Measurements from ENCODE around the gene MTFR1L. TPM values are rescaled to one million over a fixed set of nuclear protein-coding genes. Genes with fewer than 3 reads are reported as not detected.

The MTFR1L gene
- total RNA-seq, 1 donor from 2014 or later: 55.7 TPM

- no peak for TF ChIP-seq CTCF (IDR thresholded peaks at IDR 0.05)
- TF ChIP-seq POLR2AphosphoS5 (IDR thresholded peaks at IDR 0.05; ENCODE audit: insufficient read depth in 1 of 2, low read depth in 1 of 2): no peak
- TF ChIP-seq POLR2A (IDR thresholded peaks at IDR 0.05): no peak
- intact Hi-C loops (cut with DNase I): loop anchor here (10.0 kb wide), 1 partner anchor 96 kb away; no protein-coding TSS in a partner anchor
- no peak for DNase-seq (ENCODE audit: extremely low spot score in 2 of 2)
- Histone ChIP-seq H3K36me3 (no peaks in the 10 kb centered on the region), H3K27ac (no peak overlapping the region), H3K4me1 (peaks cover 17% of the 10 kb centered on the region), H3K9me3 (no peaks in the 10 kb centered on the region), H3K4me3 (no peak overlapping the region), H3K27me3 (no peaks in the 10 kb centered on the region)
These were observed 29.3 kb upstream of the MTFR1L start for GRCh38 chr1:25790472-25790871.

- Histone ChIP-seq H3K27ac (no peak overlapping the region), H3K27me3 (no peaks in the 10 kb centered on the region), H3K36me3 (no peaks in the 10 kb centered on the region), H3K9me3 (no peaks in the 10 kb centered on the region), H3K4me3 (no peak overlapping the region), H3K4me1 (peaks cover 24% of the 10 kb centered on the region)
- DNase-seq (ENCODE audit: extremely low spot score in 2 of 2): no peak
- intact Hi-C loops (cut with DNase I): loop anchor here (10.0 kb wide), 1 partner anchor 97 kb away; no protein-coding TSS in a partner anchor
- TF ChIP-seq POLR2AphosphoS5 (IDR thresholded peaks at IDR 0.05; ENCODE audit: insufficient read depth in 1 of 2, low read depth in 1 of 2) (no peak), POLR2A (IDR thresholded peaks at IDR 0.05) (no peak), CTCF (IDR thresholded peaks at IDR 0.05) (no peak)
These were observed 27.6 kb upstream of the MTFR1L start for GRCh38 chr1:25792115-25792514.

DNA sequence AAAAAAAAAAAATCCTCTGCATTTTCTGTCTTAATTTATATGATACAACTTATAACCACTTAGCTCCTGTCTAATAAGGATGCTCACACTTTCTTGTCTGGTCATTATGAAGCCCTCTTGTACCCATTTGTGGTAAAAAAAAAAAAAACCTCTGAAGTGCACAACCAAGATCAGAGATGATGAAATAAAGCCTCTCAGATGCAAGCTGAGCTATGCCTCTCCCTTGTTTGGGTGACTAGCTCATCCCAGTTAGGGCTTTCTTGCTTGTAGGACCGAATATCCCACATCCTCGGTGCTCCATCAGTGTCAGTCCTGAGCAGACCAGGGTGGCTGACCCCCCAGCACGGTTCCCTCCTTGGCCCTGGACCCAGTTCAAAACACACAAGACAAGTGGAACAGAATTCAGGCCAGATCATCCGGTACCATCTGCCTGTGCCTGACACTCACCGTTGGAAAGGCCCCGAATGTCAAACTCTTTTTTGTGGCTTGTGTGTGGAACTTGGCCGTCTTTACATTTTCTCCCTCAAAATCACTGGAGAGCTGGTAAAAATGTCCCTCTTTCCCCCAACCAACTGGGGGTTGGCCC is 26.1 kb upstream of the MTFR1L start:
- Histone ChIP-seq H3K4me3 (no peak overlapping the region), H3K36me3 (no peaks in the 10 kb centered on the region), H3K27me3 (no peaks in the 10 kb centered on the region), H3K4me1 (peaks cover 18% of the 10 kb centered on the region), H3K9me3 (no peaks in the 10 kb centered on the region), H3K27ac (peak overlapping the region; percentile 45)
- no peak for DNase-seq (ENCODE audit: extremely low spot score in 2 of 2)
- TF ChIP-seq CTCF (IDR thresholded peaks at IDR 0.05) (no peak), POLR2AphosphoS5 (IDR thresholded peaks at IDR 0.05; ENCODE audit: insufficient read depth in 1 of 2, low read depth in 1 of 2) (no peak), POLR2A (IDR thresholded peaks at IDR 0.05) (no peak)
- intact Hi-C loops (cut with DNase I): loop anchor here (10.0 kb wide), 1 partner anchor 99 kb away; no protein-coding TSS in a partner anchor

- H3K27ac ChIP-seq: peak overlapping the region; percentile 45
These were observed 25.4 kb upstream of the MTFR1L start for GRCh38 chr1:25794325-25794724.

More at GRCh38 chr1:25794325-25794724, 25.4 kb upstream of the MTFR1L start:
- intact Hi-C loops (cut with DNase I): loop anchor here (10.0 kb wide), 1 partner anchor 100 kb away; no protein-coding TSS in a partner anchor
- H3K9me3 ChIP-seq: no peaks in the 10 kb centered on the region
- no peak for DNase-seq (ENCODE audit: extremely low spot score in 2 of 2)
- TF ChIP-seq CTCF (IDR thresholded peaks at IDR 0.05) (no peak), POLR2A (IDR thresholded peaks at IDR 0.05) (no peak), POLR2AphosphoS5 (IDR thresholded peaks at IDR 0.05; ENCODE audit: insufficient read depth in 1 of 2, low read depth in 1 of 2) (no peak)
- H3K4me1 ChIP-seq: peaks cover 23% of the 10 kb centered on the region
- H3K4me3 ChIP-seq: no peak overlapping the region
- H3K36me3 ChIP-seq: no peaks in the 10 kb centered on the region
- no peaks in the 10 kb centered on the region for H3K27me3 ChIP-seq

Data from vagina (tissue), 2 donors.